Measurements from ENCODE around the gene ZNF358.

- TF ChIP-seq, protein P1, sequence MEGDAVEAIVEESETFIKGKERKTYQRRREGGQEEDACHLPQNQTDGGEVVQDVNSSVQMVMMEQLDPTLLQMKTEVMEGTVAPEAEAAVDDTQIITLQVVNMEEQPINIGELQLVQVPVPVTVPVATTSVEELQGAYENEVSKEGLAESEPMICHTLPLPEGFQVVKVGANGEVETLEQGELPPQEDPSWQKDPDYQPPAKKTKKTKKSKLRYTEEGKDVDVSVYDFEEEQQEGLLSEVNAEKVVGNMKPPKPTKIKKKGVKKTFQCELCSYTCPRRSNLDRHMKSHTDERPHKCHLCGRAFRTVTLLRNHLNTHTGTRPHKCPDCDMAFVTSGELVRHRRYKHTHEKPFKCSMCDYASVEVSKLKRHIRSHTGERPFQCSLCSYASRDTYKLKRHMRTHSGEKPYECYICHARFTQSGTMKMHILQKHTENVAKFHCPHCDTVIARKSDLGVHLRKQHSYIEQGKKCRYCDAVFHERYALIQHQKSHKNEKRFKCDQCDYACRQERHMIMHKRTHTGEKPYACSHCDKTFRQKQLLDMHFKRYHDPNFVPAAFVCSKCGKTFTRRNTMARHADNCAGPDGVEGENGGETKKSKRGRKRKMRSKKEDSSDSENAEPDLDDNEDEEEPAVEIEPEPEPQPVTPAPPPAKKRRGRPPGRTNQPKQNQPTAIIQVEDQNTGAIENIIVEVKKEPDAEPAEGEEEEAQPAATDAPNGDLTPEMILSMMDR (IDR thresholded peaks at IDR 0.05; ENCODE audit: insufficient read depth, low read depth, low read length) = peak; percentile 14
- TF ChIP-seq EZH2 (IDR thresholded peaks at IDR 0.05; ENCODE audit: insufficient read depth, low read length) = no peak
These were observed 18.7 kb downstream of the ZNF358 start for GRCh38 chr19:7534531-7535046.
